Neural progenitor cell (in vitro differentiated cells): Measurements from ENCODE around the gene HEY2.

Experiments
- CTCF ChIP-seq: fragments of 200-600 bp; sonication (generic); IDR thresholded peaks from 2 replicates; pipeline ENCODE4 v1.5.1; 2017; ENCODE audit warnings: antibody characterized with exemption, mild to moderate bottlenecking
- EZH2 ChIP-seq: fragments of 200-600 bp; sonication (generic); IDR thresholded peaks from 2 replicates; pipeline ENCODE4 v1.6.1; 2017; ENCODE audit warnings: antibody characterized with exemption, mild to moderate bottlenecking, moderate library complexity

- TF ChIP-seq CTCF (no peak), EZH2 (peak; percentile 88)
These were observed 1.6 kb upstream of the HEY2 start for GRCh38 chr6:125747589-125748405.
